Ureter (tissue), 1 donor: ENCODE data around the gene GOLGA8S. TPM values are rescaled to one million over a fixed set of nuclear protein-coding genes. Genes with fewer than 3 reads are reported as not detected.
"Not testable (repeated sequence)": the region's sequence is repeated elsewhere in the genome, so short reads cannot be mapped to it uniquely, and the experiment has no call there.

ENCODE experiments used
- DNase-seq: peaks from one replicate; pipeline ENCODE4 v3.0.0-alpha.2; 2020; ENCODE audit warnings: low spot score
- total RNA-seq: library from RNA; stranded (reverse); gene quantifications from one replicate; pipeline ENCODE4 v1.2.4, GENCODE V29; 2023
- donor health status: DM: yes; HTN: yes; CAD: no.

Gene GOLGA8S
- 0.65 TPM for total RNA-seq

- not testable (repeated sequence) for DNase-seq
These were observed at the start of gene GOLGA8S for GRCh38 chr15:23354448-23354847. Gene GOLGA8S (plus strand): TSS chr15:23354748. CDS start chr15:23354810, 62 bp downstream.

- DNase-seq, result not testable (repeated sequence)
These were observed 49.7 kb upstream of the GOLGA8S start for GRCh38 chr15:23304805-23305204.

GRCh38 chr15:23305921-23306320 lies 48.6 kb upstream of the GOLGA8S start:
- DNase-seq, result not testable (repeated sequence)

DNA sequence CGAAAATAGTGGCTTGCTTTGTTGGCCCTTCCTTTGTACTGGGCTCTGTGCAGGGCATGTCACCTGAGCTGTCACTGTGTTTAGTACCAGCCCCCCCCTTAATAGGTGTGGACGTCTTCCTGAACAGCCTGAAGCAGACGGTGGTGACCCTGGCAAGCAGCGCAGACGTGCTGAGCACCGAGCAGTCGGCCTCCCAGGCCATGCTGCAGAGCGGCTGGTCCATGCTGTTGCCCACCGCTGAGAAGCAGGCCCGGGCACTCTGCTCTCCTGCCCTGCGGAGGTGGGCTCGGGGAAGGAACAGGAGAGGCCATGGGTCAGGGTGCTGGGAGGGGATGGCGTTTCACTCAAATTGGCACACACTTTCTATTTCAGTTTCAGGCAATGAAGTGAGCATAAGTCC lies 43.3 kb upstream of the GOLGA8S start:
- DNase-seq, result not testable (repeated sequence)

DNA sequence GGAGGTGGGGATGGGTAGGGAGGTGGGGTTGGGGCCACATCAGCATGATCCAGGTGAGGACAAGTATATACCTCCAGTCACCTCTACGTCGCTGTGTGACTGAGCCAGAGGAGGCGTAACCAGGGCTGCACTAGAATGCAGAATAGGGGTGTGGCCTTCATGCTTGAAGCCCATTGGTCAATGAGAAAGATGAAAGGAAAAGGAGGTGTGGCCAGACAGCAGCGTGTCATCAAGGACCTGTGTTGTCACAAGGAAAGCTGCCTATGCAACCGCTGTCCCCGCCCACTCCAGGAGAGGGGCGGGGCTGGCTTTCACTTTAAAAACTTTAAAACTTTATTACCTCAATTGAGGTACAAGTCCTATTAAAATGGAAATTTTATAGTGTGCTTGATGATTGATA lies 20.5 kb upstream of the GOLGA8S start, which contains the start of gene GOLGA6L26:
Gene GOLGA6L26 (minus strand): TSS at position 101 of the 400 bp plus-strand sequence. CDS start 61 bp downstream, at position 40.
- DNase-seq, result not testable (repeated sequence)

DNA sequence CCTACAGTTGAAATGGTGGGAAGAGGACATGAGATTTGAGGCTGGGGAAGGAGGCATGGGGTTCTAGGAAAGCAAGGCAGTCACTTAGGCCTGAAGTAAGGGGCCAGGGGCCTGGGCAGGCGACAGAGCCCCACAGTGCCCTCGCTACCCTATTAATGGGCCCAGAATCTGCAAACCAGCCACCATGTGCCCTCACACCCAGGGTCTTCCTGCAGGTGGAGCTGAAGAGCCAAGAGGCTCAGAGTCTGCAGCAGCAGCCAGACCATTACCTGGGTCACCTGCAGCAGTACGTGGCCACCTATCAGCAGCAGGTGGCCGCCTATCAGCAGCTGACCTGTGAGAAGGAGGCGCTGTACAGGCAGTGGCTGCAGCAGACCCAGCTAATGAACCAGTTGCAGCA lies 8.1 kb downstream of the GOLGA8S start:
- DNase-seq, result not testable (repeated sequence)

GRCh38 chr15:23364261-23364660 lies 9.7 kb downstream of the GOLGA8S start:
- DNase-seq, result not testable (repeated sequence)

GRCh38 chr15:23370578-23370977 lies 16.0 kb downstream of the GOLGA8S start:
- no peak for DNase-seq

- not testable (repeated sequence) for DNase-seq
These were observed 16.6 kb downstream of the GOLGA8S start for GRCh38 chr15:23371134-23371533.

- not testable (repeated sequence) for DNase-seq
These were observed 17.3 kb downstream of the GOLGA8S start for GRCh38 chr15:23371868-23372267.

- no peak for DNase-seq
These were observed 17.7 kb downstream of the GOLGA8S start for GRCh38 chr15:23372284-23372683.

DNA sequence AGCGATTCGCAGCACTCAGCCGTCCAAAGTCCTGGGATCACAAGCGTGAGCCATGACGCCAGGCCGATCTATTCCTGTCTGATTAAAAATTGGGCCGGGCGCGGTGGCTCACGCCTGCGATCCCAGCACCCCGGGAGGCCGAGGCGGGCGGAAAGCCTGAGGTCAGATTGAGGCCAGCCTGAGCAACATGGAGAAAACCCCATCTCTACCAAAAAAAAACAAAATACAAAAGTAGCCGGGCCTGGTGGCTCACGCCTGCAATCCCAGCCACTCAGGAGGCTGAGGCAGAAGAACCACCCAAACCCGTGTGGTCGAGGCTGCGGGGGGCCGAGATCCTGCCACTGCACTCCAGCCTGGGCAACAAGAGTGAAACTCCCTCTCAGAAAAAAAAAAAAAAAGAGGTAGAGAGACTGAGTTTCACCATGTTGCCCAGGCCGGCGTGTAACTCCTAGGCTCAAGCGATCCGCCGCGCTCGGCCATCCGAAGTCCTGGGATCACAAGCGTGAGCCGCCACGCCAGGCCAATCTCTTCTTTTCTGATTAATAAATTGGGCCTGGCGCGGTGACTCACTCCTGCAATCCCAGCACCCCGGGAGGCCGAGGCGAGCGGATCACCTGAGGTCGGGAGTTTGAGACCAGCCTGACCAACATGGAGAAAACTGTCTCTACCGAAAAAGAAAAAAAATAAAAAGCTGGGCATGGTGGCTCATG lies 18.5 kb downstream of the GOLGA8S start:
- not testable (repeated sequence) for DNase-seq

DNA sequence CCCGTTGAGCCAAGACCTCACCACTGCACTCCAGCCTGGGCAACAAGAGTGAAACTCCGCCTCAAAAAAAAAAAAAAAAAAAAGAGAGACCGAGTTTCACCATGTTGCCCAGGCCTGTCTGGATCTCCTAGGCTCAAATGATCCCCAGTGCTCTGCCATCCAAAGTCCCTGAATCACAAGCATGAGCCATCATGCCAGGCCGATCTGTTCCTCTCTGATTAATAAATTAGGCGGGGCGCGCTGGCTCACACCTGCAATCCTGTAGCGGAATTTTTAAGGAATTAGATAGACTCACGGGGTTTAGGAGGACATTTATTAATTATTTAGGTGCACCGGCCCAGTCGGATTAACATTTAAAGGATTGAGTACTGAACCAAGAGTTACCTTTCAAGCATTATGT lies 19.7 kb downstream of the GOLGA8S start:
- not testable (repeated sequence) for DNase-seq

- not testable (repeated sequence) for DNase-seq
These were observed 24.4 kb downstream of the GOLGA8S start for GRCh38 chr15:23378946-23379345.

DNA sequence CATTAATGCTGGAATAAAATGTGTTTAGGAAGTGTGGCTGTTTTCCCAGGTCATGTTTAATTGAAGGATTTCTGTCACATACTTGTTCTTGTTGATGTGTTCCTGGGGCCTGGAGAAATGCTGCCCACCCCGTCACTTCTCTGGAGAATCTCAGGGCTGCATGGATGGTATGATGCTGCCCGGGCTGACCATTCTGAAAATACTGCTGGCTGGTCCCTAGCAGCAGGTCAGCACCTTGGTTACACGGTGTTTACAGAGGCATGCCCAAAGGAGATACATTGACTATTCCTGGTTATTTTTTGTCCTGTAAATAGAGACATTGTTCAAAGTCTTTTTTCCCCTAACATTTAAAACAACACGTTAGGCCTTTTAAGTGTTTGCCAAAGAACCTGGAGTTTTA lies 26.2 kb downstream of the GOLGA8S start:
- not testable (repeated sequence) for DNase-seq

- DNase-seq, result not testable (repeated sequence)
These were observed 26.6 kb downstream of the GOLGA8S start for GRCh38 chr15:23381192-23381591.

- DNase-seq, result no peak
These were observed 29.8 kb downstream of the GOLGA8S start for GRCh38 chr15:23384371-23384770.

GRCh38 chr15:23385886-23386430 lies 31.4 kb downstream of the GOLGA8S start:
- DNase-seq, result no peak

DNA sequence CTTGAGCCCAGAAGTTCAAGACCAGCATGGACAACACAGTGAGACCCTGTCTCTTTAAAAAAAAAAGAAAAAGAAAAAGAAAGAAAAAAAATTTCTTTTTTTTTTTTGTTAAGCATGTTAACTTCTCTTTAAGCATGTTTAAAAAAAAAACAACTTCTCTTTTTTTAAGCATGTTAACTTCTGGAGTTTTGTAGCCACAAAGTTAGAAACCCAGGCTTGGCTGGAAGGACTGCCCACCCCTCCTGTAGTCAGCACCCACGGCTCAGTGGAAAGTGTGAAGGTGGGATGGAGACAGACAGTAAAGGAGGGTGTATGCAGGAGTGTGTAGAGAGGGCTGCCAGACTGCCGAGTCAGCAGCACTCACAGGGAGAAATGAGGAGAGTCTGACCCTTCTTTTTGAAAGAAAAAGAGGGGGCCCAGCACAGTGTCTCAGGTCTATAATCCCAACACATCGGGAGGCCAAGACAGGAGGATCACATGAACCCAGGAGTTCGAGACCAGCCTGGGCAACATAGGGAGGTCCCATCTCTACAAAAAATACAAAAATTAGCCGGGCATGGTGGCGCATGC lies 33.2 kb downstream of the GOLGA8S start:
- DNase-seq, result no peak

DNA sequence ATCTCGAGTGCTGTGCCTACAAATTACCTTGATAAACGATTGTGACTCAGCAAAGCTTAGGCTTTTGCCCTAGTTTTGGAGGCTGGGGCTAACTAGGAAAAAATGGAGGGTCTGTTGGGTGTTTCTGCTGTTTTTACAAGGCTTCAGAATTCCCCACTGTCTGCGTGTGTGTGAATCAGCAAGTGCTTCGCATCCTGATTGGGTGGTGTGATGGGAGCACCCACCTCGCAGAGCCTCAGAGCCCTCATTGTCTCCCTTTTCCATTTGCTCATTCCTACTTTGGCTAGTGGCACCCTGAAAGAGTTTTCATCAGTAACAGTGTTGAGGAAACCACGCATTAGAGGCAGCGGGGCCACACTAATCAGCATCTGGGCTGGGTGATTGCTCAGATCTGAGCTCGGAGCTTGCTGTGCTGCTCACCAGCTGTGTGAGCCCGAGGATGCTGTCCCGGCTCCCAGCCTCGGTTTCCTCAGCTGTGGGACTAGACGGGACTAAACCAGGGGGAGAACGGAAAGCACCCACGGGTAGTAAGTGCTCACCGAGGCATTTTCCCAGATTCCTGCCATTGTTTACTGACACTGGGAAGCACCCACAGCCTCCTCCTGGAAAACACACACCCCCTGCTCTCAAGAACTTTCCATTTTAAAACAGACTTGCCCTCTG lies 40.6 kb downstream of the GOLGA8S start:
- DNase-seq, result no peak

DNA sequence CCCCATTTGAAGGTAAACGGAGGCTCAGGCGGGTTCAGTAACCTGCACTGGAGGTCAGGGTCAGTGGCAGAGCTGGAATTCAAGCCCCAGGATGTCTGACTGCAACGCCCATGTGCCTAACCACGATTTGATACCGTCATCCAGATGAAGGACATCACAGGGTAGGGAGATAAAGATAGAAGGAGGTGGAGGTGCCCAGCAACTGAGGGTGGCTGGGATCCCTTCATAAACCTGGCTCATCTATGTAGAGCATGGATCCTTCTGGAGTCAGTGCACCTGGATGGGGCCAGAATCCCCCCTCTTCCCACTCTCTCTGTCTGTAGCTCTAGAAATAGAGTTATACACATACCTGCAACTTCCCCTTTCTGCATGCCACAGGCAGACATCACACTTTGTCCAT lies 41.3 kb downstream of the GOLGA8S start:
- no peak for DNase-seq

DNA sequence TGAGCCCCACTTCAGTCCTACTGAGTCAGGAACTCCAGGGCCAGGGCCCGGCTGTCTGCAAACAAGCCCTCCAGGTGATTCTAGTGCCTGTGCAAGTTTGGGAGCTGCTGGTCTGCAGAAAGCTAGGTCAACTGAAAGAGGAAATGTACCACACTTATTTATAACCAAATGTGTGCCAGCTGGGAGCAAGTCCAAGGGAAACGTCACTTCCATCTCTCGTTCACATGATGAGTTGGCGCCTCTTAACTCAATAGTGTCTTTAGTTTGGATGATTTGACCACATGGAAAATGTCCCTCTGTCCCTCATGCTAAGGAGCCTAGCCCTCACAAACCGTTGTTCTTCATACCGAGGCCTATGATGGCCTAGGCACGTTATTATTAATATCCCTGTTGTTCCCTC lies 43.2 kb downstream of the GOLGA8S start:
- no peak for DNase-seq
